CD1c-positive myeloid dendritic cell (primary cell): ENCODE data around the gene IGF2R.
"Not testable (repeated sequence)": the region's sequence is repeated elsewhere in the genome, so short reads cannot be mapped to it uniquely, and the experiment has no call there.

Source experiments
- DNase-seq: peaks from one replicate; pipeline ENCODE4 v3.0.0-alpha.2; 2016; ENCODE audit errors: extremely low spot score

IGF2R gene

DNA sequence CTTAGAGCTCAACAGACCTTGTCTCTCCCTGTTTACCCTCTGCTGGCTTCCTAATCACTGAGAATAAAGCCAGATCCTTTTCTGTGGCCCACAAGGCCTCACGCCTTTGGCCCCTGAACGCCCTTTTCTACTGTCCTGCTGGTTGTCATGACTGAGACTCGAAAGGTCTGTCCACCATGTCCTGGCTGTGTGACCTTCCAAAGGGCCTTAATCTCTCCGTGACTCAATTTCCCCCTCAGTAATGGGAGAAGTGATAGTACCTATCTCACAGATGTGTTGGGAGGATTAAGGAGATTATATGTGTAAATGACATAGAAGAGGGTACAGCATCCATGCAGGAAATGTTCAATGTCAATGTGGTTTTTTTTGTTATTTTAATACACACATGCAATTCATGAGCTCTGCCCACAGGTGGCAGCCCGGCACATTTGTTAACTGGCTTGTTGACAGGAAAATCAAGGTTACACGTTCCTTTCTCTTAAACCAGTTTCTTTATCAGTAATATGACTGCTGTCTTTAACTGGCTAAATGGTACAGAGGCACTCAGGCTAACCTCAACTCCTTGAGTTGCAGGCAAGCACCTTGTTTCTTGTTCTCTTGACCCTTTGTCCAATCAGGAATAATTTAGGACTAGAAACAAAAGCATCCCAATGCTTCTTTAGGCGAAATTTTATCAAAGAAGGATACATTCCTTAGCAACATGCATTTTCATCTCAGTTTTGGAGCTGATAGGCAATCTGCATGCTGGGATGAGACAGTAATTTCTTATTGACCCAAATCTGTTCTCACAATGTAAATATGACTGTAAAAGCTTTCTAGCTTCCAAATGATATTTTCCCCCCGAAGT lies 169.3 kb downstream of the IGF2R start:
- DNase-seq, result peak; percentile 46

DNA sequence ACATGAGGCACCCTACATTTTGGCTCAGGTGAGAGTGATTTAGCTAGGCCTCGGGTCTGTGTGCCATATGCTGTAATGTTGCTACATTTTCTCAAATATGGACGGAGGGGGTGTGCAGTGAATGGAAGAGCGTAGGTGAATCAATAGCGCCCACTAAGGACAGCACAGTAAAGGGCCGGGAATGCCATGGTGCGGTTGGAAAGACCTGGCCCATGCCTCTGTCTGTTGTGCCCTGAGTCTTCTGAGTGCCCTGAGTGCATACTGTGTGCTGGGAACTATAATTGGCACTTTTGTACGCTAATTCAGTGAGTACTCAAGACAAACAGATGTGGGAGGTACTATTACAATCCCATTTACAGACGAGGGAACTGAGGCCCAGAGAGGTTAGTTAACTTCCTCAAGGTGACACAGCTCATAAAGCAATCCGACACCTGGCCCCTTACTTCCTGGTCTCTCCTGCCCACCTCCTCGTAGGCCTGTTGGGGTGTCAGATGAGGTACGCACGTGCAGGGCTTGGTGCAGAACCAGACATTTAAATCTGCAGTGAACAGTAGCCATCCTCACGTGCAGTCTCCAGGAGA lies 170.0 kb downstream of the IGF2R start:
- no peak for DNase-seq

DNA sequence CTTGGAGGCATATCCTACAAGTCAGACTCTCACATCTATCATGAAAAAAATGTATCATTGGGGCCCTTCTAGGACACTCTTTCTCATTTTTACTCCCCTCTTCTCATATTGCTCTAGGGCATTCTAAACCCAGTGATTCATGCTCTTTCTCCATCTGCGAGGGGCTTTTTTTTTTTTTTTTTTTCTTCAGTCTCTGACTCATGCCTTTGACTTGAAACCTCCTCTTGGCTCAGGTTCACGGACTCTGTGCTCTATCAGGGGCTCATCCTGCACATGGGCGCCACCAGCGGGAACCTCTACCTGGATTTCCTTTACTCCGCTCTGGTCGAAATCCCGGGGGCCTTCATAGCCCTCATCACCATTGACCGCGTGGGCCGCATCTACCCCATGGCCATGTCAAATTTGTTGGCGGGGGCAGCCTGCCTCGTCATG lies 170.6 kb downstream of the IGF2R start:
- no peak for DNase-seq

DNA sequence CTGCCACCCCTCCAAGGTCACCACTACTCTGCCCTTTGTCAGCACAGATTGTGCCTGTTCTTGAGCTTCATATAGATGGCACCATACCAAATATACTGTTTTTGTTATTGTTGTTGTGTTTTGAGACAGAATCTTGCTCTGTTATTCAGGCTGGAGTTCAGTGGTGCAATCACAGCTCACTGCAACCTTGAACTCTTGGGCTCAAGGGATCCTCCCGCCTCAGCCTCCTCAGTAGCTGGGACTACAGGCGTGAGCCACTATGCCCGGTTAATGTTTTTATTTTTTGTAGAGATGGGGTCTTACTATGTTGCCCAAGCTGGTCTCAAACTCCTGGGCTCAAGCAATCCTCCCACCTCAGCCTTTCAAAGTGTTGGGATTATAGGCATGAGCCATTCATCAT lies 171.6 kb downstream of the IGF2R start:
- not testable (repeated sequence) for DNase-seq

DNA sequence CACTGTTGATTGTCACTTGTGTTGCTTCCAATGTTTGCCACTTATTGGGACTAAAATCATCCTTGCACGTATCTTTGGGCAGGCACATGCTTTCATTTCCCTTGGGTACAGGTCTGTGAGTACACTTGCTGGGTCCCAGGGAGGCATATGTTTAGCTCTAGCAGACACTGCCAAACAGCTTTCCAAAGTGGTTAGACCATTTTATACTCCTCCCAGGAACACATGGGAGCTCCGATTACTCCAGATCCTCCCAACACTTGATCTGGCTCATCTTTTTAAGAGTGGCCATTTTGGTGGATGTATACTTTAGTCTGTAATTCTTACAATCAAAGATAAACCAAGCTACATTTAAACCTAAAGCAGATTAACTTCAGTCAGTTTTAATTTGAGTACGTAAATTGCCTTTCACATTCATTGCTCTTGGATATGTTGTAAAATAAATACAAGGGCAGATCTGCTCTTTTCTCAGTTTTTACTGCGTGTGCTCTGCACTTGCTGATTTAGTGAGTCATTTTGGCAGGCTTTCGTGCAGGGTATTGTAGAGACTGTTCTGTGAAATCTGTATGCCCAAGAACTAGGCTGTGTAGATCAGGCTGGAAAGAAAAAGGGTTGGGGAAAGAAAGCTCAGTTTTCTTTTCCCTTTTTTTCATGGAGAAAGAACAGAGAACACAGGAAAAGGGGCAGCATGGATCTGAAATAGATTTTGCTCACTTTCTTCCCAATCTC lies 172.3 kb downstream of the IGF2R start:
- DNase-seq, result no peak

DNA sequence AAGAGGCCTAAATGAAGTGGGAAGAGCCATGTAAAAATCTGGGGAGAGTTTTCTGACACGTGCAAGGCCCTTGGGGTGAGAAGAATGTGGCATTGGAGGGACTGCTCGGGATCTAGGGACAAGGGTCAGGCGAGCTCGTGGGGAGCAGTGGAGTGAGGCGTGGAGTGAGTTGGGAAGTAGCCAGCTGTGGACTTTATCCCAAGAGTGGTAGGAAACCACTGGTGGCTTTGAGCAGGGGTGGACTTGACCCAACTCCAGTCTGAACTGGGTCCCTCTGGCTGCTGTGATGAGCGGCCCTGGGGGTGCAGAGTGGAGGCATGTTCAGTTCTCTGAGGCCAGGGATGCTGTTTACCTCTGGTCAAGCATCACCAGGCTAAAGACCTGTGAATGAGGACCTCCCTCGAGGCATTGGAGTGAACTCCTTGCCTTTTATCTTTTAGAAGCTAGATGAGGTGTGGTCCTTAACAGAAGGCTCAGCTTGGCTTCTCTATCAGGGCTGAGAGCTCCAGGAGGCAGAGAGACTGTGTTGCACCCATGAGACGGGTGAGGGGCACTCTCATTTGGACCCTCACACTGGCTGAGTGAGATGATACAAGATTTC lies 173.3 kb downstream of the IGF2R start:
- no peak for DNase-seq

DNA sequence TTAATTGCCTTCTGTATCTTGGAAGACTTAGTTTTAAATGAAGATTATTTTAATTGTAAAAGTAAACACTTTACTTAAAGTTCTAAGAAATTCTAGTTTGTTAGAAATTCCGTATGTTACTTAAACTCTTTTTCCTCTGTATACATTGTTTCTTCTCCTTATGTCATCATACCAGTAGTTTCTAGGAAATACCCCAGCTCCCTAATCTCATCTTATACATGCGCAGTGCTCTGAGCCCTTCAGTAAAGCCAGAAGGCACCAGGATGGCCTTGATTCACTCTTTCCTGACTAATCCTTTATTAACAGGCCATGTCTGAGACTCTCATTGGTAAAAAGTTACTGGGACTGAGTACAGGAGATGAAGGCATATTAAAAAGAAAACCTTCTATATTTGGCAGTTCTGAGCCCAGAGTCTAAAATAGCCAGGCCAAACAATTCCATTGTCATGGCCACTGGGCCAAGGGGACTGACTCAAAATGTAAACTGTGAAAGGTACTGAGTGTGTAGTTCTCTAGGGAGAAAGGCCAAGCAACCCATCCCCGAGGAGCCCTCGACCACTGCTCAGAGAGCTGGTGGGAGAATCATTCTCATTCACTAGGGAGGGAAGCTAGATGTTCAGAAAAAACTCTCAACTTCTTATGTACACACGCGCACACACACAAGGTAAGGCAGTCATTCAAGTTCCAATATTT lies 177.7 kb downstream of the IGF2R start:
- no peak for DNase-seq

DNA sequence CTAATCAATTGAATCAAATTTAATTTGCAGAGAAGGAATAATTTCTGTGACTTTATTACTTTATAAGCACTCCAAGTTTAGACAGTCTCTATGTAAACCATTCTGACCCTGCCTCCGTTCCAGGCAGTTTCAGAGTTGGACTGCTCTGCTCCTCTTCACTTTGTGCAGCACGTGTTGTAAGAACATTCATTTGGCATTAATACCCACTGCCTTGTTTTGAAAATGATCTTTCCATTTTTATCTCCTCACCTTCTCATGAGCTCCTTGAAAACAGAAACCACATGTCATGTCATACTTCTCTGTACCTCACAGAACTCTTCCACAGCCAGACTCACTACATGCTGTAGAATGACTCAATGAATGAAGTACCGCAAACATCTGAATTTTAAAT lies 178.3 kb downstream of the IGF2R start:
- no peak for DNase-seq

DNA sequence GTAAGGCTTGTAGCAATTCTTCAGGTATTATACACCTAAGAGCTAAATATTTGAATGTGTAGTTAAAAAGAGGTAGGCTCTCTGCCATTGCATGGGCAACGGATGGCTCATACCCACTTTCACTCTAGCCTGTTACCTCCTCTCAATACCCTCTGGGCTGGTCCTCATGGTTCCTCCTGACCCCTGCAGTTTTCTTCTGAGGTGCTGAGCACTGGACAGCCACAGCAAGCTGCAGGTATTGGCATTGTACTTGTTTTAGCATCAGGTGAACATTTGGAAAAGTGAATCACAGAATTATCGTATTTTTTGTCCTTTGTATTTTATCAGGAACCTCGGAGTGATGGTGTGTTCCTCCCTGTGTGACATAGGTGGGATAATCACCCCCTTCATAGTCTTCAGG lies 185.6 kb downstream of the IGF2R start:
- DNase-seq, result no peak

DNA sequence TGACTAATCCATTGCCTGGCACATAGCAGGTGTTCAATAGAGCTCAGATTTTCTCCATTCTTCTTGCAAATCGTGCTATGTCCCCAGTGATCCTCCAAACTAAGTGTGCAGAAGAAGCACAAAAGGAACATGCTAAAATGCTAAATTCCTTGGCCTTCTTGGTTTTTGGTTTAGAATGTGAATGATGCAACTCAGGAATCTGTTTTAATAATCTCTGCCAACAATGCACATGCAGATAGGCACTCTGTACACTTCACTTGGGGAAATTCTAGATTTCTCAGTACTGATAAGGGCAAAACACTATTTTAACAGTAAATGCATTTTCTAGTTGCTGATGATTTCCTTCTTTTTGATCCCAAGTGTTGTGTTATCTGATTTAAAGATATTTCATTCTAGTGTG lies 188.0 kb downstream of the IGF2R start:
- DNase-seq, result no peak

DNA sequence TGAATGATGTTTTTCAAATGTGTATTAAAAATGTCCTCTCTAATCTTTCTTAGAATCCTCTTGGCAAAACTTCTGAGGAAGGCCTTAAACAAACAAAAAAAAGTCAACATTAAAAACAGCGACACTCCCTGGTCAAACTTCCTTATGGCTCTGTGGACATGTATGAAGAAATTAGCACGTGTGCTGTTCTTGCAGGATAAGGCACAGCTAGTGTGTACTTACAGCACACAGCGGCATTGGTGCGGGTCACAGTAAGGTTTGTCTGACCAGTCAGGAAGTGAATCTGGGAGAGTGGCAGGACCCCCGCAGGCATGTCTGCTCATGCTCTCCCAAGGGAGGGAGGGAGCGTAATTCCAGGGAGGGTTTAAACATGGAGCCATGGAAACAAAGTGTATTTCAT lies 191.6 kb downstream of the IGF2R start:
- DNase-seq, result no peak
